WTC11 (cell line): ENCODE data around the gene SOCS7. TPM values are rescaled to one million over a fixed set of nuclear protein-coding genes. Genes with fewer than 3 reads are reported as not detected.

Experiments
- ATAC-seq: fragments of 200-7000 bp; cut with Tn5 transposase; 2 replicates; pipeline ENCODE4 v1.10.0; 2021; ENCODE audit warnings: mild to moderate bottlenecking, moderate library complexity
- CTCF ChIA-PET: fragments of 300-600 bp; sonication (Branson Sonifier 250); formaldehyde crosslinking; loops from one replicate; lab custom pipeline; 2021; ENCODE audit warnings: antibody characterized with exemption; lab: Charles Lee
- POLR2A ChIA-PET: fragments of 350-600 bp; sonication (Branson Sonifier 250); formaldehyde crosslinking; loops from one replicate; lab custom pipeline; 2021; ENCODE audit warnings: antibody characterized with exemption; lab: Charles Lee
- DNase-seq: peaks from one replicate; pipeline ENCODE4 v3.0.0; 2021; ENCODE audit warnings: low spot score
- H3K27ac Mint-ChIP-seq: 2 replicates; pipeline ENCODE4 v1.8.0; 2021; ENCODE audit warnings: mixed read lengths
- H3K27me3 Mint-ChIP-seq: 2 replicates; pipeline ENCODE4 v1.8.0; 2021; ENCODE audit warnings: low read depth, mild to moderate bottlenecking, moderate library complexity, mixed read lengths
- H3K36me3 Mint-ChIP-seq: 2 replicates; pipeline ENCODE4 v1.8.0; 2021; ENCODE audit warnings: mixed read lengths
- H3K4me1 Mint-ChIP-seq: 2 replicates; pipeline ENCODE4 v1.8.0; 2022; ENCODE audit warnings: mixed read lengths
- H3K4me3 Mint-ChIP-seq: 2 replicates; pipeline ENCODE4 v1.8.0; 2021; ENCODE audit warnings: mild to moderate bottlenecking, moderate library complexity, mixed read lengths
- H3K9me3 Mint-ChIP-seq: 2 replicates; pipeline ENCODE4 v1.8.0; 2021; ENCODE audit warnings: mixed read lengths
- ETV6 ChIP-seq: sonication (generic); formaldehyde crosslinking; IDR thresholded peaks from 2 replicates; pipeline ENCODE4 v1.8.1; 2022; ENCODE audit warnings: mild to moderate bottlenecking, missing genetic modification reagents
- FOXK1 ChIP-seq: sonication (generic); formaldehyde crosslinking; IDR thresholded peaks from 2 replicates; pipeline ENCODE4 v1.8.0; 2022; ENCODE audit warnings: mild to moderate bottlenecking, moderate library complexity, missing genetic modification reagents
- FOXP1 ChIP-seq: sonication (generic); formaldehyde crosslinking; IDR thresholded peaks from 2 replicates; pipeline ENCODE4 v1.8.0; 2022; ENCODE audit warnings: missing genetic modification reagents, mild to moderate bottlenecking, moderate library complexity, borderline replicate concordance
- total RNA-seq: library from RNA; stranded (reverse); gene quantifications from 3 replicates; pipeline ENCODE4 v1.2.3, GENCODE V29; 2021

Gene SOCS7
- total RNA-seq, 1 experiment from 2014 or later = 33.6 TPM

GRCh38 chr17:38454532-38454931 is 102.9 kb downstream of the SOCS7 start:
- DNase-seq = no peak
- Mint-ChIP-seq H3K36me3 (0 out of 2 replicates have a peak, but pooled peaks cover 2% of the 10 kb centered on the region), H3K4me3 (peak overlapping the region; percentile 62), H3K4me1 (peaks cover 65% of the 10 kb centered on the region), H3K27me3 (0 out of 2 replicates have a peak, but pooled peaks cover 2% of the 10 kb centered on the region), H3K9me3 (no peaks in the 10 kb centered on the region), H3K27ac (peak overlapping the region; percentile 84)
- no peak for ATAC-seq
- ChIA-PET POLR2A (interaction anchor here (0.8 kb wide), 1 partner anchor 13 kb away, joined by 4 read pairs; no protein-coding TSS in a partner anchor), CTCF (interaction anchor here (0.5 to 3.3 kb wide), 13 partner anchors 11 to 242 kb away, joined by 3 to 48 read pairs (median 12); no protein-coding TSS in a partner anchor)
- 0 out of 2 replicates have a peak, but pooled peaks have one; percentile 22 for TF ChIP-seq ETV6 (CRISPR knock-in tag)
- no peak for TF ChIP-seq FOXK1
- 0 out of 2 replicates have a peak, but pooled peaks have one; percentile 28 for TF ChIP-seq FOXP1 (CRISPR knock-in tag)

Other genes starting within 250 kb of the SOCS7 start
- gene TBC1D3E, start 223.9 kb upstream of the SOCS7 start, total RNA-seq = not detected in 3 replicates
- gene TBC1D3, start 159.3 kb upstream of the SOCS7 start, total RNA-seq = not detected in 3 replicates
- gene MRPL45, start 54.7 kb upstream of the SOCS7 start, total RNA-seq = 60.3 to 63.3 TPM (median 61.1 TPM) in 3 replicates
- 0.09 to 0.46 TPM (median 0.46 TPM) in 3 replicates for gene GPR179, start 7.9 kb upstream of the SOCS7 start, total RNA-seq
- 49.1 to 66.0 TPM (median 56.6 TPM) in 3 replicates for gene ARHGAP23, start 76.6 kb downstream of the SOCS7 start, total RNA-seq